Gastroesophageal sphincter (tissue), 3 donors: ENCODE data around the gene PPP2R1A.

ENCODE experiments used
- CTCF ChIP-seq, 4 experiments: fragments of 200-600 bp in 2 of 4; fragments of 450-650 bp in 2 of 4; sonication (generic) in 1 of 4; IDR thresholded peaks; one replicate each; pipeline ENCODE4 v1.5.1; 2017 to 2019; ENCODE audit warnings: antibody characterized with exemption in 4 of 4, mild to moderate bottlenecking in 2 of 4, moderate library complexity in 2 of 4
- POLR2A ChIP-seq, 2 donors: fragments of 450-650 bp; IDR thresholded peaks; one replicate each; pipeline ENCODE4 v1.6.1; 2017; ENCODE audit warnings: antibody characterized with exemption in 2 of 2, mild to moderate bottlenecking in 2 of 2, moderate library complexity in 1 of 2

GRCh38 chr19:52237771-52238400 lies 48.0 kb downstream of the PPP2R1A start:
- TF ChIP-seq CTCF (IDR thresholded peaks at IDR 0.05) (peak; percentile 87 to 95 (median 88)), POLR2A (IDR thresholded peaks at IDR 0.05) (no peak)
